GM12864 (cell line): Measurements from ENCODE around the gene VTI1A.

Source experiments
- DNase-seq: peaks from one replicate; pipeline ENCODE4 v3.0.0-alpha.2; 2011; ENCODE audit warnings: low read depth
- H3K4me3 ChIP-seq: 2 replicates; pipeline ENCODE4 v1.5.1; 2011; ENCODE audit warnings: mild to moderate bottlenecking, low read depth, low read length, control low read depth
- TF ChIP-seq, protein P1 (sequence below): IDR thresholded peaks from 2 replicates; pipeline ENCODE4 v1.5.1; 2011; ENCODE audit warnings: low read depth, mild to moderate bottlenecking, moderate library complexity, low read length, control low read depth, inconsistent platforms; ENCODE audit errors: missing control alignments

Gene VTI1A

DNA sequence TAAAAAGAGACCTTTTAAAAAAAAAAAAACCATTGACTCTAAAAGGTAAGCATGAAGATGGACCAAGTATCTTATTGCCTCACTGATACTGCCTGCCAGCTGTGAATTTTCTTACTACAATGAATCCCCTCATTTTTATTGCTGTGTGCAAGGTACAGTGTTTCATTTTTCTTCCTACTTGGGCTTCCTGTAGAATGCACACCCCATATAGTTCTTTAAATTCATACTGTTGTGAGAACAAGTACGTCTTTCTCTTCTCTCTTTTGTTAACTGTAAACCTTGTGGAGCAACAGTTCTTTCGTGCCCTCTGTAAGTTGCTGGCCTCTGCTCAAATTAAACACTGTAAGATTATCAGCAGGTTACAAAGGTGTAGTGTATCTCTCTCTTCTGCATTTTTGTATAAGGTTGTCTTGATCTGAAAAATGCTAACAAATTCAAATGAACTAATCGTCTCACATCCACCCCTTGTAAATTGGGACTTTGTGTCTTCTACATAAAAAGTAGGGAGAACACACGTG, 105.6 kb downstream of the VTI1A start:
- TF ChIP-seq, protein P1, sequence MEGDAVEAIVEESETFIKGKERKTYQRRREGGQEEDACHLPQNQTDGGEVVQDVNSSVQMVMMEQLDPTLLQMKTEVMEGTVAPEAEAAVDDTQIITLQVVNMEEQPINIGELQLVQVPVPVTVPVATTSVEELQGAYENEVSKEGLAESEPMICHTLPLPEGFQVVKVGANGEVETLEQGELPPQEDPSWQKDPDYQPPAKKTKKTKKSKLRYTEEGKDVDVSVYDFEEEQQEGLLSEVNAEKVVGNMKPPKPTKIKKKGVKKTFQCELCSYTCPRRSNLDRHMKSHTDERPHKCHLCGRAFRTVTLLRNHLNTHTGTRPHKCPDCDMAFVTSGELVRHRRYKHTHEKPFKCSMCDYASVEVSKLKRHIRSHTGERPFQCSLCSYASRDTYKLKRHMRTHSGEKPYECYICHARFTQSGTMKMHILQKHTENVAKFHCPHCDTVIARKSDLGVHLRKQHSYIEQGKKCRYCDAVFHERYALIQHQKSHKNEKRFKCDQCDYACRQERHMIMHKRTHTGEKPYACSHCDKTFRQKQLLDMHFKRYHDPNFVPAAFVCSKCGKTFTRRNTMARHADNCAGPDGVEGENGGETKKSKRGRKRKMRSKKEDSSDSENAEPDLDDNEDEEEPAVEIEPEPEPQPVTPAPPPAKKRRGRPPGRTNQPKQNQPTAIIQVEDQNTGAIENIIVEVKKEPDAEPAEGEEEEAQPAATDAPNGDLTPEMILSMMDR = no peak
- no peak for DNase-seq
- no peak overlapping the region for H3K4me3 ChIP-seq

DNA sequence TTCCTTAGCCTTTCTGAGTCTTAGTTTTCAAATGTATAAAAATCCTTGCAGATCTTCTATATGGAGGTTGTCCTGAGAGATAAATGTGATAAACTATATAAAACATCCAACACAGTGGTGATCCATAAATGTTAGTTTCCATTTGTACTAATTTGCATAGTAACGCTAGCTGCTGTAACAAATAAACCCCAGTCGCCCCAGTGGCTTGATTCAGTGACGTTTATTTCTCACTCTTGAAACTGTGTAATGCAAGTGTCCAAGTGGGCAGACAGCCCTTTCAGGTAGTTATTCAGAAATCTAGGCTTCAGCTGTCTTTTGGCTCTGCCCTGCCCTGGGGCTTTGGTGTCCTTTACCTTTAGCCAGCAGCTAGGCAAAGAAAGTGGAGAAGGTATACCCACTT, 106.3 kb downstream of the VTI1A start:
- TF ChIP-seq, protein P1 = no peak
- DNase-seq = no peak
- no peak overlapping the region for H3K4me3 ChIP-seq

DNA sequence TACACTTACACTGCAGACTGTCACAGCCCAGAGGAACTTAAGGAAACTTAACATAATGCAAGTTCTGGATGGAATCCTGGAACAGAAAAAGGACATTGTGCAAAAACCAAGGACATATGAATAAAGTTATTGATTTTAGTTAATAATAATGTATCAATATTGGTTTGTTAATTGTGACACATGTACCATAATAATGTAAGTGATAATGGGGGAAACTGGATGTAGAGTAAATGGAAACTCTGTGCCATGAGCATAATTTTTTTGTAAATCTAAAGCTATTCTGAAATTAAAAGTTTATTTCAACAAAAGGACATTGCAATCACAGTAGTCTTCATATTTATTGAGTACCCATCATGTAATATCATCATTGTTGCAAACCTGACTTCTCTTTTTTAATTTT, 107.2 kb downstream of the VTI1A start:
- TF ChIP-seq, protein P1 = no peak
- H3K4me3 ChIP-seq = no peak overlapping the region
- no peak for DNase-seq

DNA sequence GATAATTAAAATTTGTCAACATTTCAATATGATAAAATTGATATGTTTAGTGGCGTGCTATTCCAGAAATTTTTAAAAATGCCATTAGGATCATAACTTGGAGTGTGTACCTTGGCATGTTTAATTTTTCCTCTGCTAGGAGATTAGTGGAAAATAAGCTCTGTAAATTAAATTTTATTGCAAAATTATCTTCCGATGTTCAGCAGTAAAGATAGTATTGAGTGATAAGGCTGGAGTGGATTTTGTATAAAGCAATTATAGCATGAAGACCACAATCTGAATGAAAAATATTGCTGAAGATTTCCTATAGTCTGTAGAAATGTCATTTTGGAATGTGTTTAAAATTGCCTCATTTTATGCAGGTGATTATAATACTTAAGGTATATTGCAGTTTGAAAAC, 110.2 kb downstream of the VTI1A start:
- DNase-seq = no peak
- TF ChIP-seq, protein P1 = no peak
- no peak overlapping the region for H3K4me3 ChIP-seq

DNA sequence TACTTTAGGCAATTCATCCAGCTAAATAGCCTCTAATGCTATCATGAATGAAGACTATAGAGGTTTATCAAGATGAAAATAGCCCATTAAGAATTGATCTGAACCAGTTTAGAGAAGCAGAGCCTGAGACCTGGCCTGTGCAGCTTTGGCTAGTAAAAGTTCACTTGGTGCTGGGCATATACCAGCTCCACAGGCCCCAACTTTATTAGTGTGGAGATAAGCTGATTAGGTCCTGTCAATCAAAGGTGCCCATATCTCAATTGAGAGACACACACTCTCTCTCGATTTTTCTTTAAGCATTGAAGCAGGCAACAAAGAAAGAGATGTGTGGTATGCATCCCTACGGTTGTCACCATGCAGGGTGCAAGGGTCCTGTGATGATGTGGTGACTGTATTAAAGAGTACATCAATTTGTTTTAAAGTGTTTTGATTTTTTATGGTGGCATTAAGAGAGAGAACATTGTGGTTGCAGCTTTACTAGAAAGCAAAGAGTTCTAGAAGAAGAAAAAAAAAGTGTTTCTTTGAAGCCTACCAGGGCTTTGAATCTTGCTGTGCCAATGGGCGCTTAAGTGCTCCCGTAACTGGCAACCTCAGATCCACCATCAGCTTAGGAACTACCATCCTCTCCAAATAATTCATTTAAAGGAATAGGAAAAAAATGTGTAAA, 111.6 kb downstream of the VTI1A start:
- no peak overlapping the region for H3K4me3 ChIP-seq
- TF ChIP-seq, protein P1 = no peak
- DNase-seq = no peak

DNA sequence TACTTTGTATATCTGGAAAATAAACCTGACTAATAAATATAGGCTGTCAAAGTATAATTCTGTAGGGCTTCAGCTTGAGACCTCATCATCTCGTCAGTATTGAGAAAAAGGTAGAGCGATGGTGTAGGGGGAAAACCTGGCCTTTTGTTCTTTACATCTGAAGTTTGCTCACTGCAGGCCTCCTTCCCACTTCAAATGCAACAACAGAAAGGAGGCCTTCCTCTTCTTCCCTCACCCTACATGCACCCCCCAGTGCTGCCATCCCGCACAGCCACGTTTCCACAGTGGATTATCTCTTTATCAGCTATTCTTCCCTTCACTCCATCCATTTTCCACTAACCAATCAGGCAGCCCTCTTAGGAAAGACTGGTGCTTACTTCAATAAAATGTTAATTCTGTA, 112.3 kb downstream of the VTI1A start:
- TF ChIP-seq, protein P1 = no peak
- no peak overlapping the region for H3K4me3 ChIP-seq
- no peak for DNase-seq

DNA sequence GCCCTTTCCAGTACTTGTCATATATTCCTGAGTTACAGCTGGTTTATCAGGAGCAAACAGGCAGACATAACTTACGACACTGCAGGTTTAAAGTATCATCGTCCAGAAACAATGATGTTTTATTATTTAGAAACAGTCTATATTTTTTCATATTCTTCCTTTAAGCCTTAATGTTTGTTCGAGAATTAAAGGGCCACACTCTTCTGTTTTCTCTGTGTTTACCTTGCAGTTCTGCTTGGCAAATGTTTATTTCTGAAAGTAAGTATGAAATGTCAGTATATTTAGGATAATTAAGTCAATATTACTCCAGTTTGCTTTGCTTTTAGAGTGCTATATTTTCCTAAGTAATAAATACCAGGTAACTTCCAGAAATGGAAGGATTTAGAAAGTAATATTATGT, 115.1 kb downstream of the VTI1A start:
- no peak for DNase-seq
- H3K4me3 ChIP-seq = no peak overlapping the region
- TF ChIP-seq, protein P1 = no peak
